ENCODE measurements around the gene MCC. TPM values are rescaled to one million over a fixed set of nuclear protein-coding genes. Genes with fewer than 3 reads are reported as not detected.

The MCC gene
- total and polyA plus RNA-seq, 2 of the 4 experiments (the other 2 are of a cell fraction) = 5.0 to 20.6 TPM

DNA sequence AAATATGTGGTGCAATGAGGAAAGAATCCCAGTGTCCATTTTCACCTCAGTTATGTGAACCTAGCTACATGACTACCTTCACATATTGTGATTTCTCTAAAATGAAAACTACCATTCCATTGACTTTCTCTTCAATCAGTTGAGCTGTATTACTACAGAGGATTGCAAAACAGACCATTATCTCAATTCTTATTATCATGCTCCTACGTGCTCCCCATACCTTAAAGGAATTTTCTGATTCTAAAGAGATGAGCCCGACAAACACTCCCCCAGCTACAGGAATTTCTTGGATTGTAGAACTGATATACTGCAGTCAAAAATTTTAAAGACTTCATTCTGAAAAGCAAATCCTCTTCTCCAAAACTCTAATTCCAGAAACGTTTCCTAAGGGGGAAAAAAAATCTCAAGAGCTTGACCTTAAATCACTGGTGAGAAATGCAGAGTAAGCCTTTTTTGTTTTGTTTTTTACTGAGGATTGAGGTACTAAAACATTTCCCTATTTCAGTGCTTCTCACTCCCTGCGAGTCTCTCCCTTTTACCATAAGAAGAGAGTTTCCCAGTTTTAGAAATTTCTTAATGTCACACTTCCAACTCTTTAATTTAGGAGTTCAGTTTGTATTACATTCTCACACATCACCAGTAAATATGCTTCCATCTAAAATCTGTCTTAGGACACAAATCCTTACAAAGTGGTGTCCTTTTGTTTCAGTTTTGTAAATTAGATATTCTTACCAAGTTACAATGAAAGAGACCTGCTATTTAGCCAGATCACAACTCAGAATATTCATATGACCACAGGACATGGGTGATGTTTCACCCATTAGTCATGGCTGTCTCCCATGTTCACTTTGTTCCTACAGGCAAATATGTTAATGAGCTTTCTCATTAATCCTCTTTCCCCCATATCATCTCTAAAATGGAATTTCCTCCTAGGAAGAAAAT lies 257.3 kb downstream of the MCC start:
- ChIA-PET CTCF (no interaction called here), POLR2A (ENCODE audit: unreplicated experiment) (no interaction called here)
- H2AFZ ChIP-seq (replicated peaks; ENCODE audit: low read length, poor library complexity) = no peak overlapping the region
- H2AK5ac ChIP-seq (ENCODE audit: low read depth, low read length) = no peak overlapping the region
- H3K4me1 ChIP-seq (ENCODE audit: control insufficient read depth, insufficient read depth, low read length) = peaks cover 6% of the 10 kb centered on the region; the same call in 1 of the 2 replicates
- no peak overlapping the region for H2BK120ac ChIP-seq (ENCODE audit: low read depth, low read length)
- dilution Hi-C loops (cut with HindIII; ENCODE audit: low sequenced_read_pairs, unreplicated experiment) = no loop called here
- H3K36me3 ChIP-seq (ENCODE audit: control insufficient read depth, insufficient read depth, low read length) = peaks cover 2% of the 10 kb centered on the region; the same call in 1 of the 2 replicates
- no peaks in the 10 kb centered on the region for H3K9me1 ChIP-seq (ENCODE audit: insufficient read depth, low read length)
- H4K5ac ChIP-seq (ENCODE audit: low read depth, low read length) = no peak overlapping the region
- H3K4me3 ChIP-seq (ENCODE audit: insufficient read depth, low read depth, low read length) = no peak overlapping the region
- H3K23ac ChIP-seq (ENCODE audit: low read depth, low read length) = no peak overlapping the region
- no peak overlapping the region for H2BK5ac ChIP-seq (ENCODE audit: low read depth, low read length, poor library complexity, severe bottlenecking)
- no peak overlapping the region for H3K4me2 ChIP-seq (ENCODE audit: low read depth, low read length)
- no peak overlapping the region for H4K8ac ChIP-seq (ENCODE audit: low read depth in 2 of 2, low read length in 2 of 2)
- no peaks in the 10 kb centered on the region for H4K20me1 ChIP-seq (ENCODE audit: insufficient read depth, low read length)
- no peaks in the 10 kb centered on the region for H3K27me3 ChIP-seq (ENCODE audit: control insufficient read depth, insufficient read depth, low read length)
- H3K9me3 ChIP-seq (ENCODE audit: control insufficient read depth, insufficient read depth, low read length) = no peaks in the 10 kb centered on the region
- no peak for TF ChIP-seq CEBPB (IDR thresholded peaks at IDR 0.05; ENCODE audit: low read depth, low read length)
- TF ChIP-seq MAFK (IDR thresholded peaks at IDR 0.05; ENCODE audit: low read depth, low read length) = peak; percentile 82
- H3K79me1 ChIP-seq (ENCODE audit: low read depth in 1 of 2, low read length in 2 of 2) = peaks cover 6 to 10% of the 10 kb centered on the region in 2 experiments; a peak in 2 of 4 replicates
- no peak overlapping the region for H3K27ac ChIP-seq (ENCODE audit: insufficient read depth, low read length)
- H2BK15ac ChIP-seq (ENCODE audit: low read depth, low read length) = no peak overlapping the region
- H2BK20ac ChIP-seq (ENCODE audit: low read depth, low read length) = no peak overlapping the region
- no TSS peak for BruUV-seq (replicated peaks)
- in situ Hi-C loops (cut with MboI; ENCODE audit: low sequenced_read_pairs) = no loop called here
- H3K4ac ChIP-seq (ENCODE audit: low read depth, low read length) = no peak overlapping the region
- H3K9ac ChIP-seq (ENCODE audit: low read depth, low read length) = no peak overlapping the region
- no peak overlapping the region for H3K56ac ChIP-seq (ENCODE audit: extremely low read depth, insufficient read depth, low read length)
- no peak overlapping the region for H2AK9ac ChIP-seq (replicated peaks; ENCODE audit: low read depth, low read length, poor library complexity)
- no peak overlapping the region for H4K91ac ChIP-seq (ENCODE audit: insufficient read depth, low read depth, low read length)
- no peak overlapping the region for H3K18ac ChIP-seq (ENCODE audit: low read depth, low read length)
- WGBS, 2 experiments (ENCODE audit: extremely low coverage in 2 of 2, insufficient read length in 1 of 2) = no CpG with 5 or more reads among the region's 4 CpGs
- H3K14ac ChIP-seq (replicated peaks; ENCODE audit: low read depth, low read length) = no peak overlapping the region
- DNase-seq (peak; percentile 56), ATAC-seq (ENCODE audit: low read depth) (no peak)
- intact Hi-C loops (cut with micrococcal nuclease) = no loop called here
